Testis (tissue), 3 donors: ENCODE data around the gene PSMD1. TPM values are rescaled to one million over a fixed set of nuclear protein-coding genes. Genes with fewer than 3 reads are reported as not detected.
"Not testable (repeated sequence)": the region's sequence is repeated elsewhere in the genome, so short reads cannot be mapped to it uniquely, and the experiment has no call there.

Experiments
- DNase-seq: peaks from one replicate; pipeline ENCODE4 v3.0.0-alpha.2; 2019
- H3K27ac ChIP-seq, 2 donors: fragments of 200-600 bp; sonication (generic); one replicate each; pipeline ENCODE4 v1.5.1; 2019
- H3K27me3 ChIP-seq: fragments of 200-600 bp; sonication (generic); one replicate; pipeline ENCODE4 v1.5.1; 2019
- H3K36me3 ChIP-seq: fragments of 200-600 bp; sonication (generic); one replicate; pipeline ENCODE4 v1.5.1; 2017; ENCODE audit warnings: low read depth; ENCODE audit errors: missing control alignments
- H3K4me1 ChIP-seq: fragments of 200-600 bp; sonication (generic); one replicate; pipeline ENCODE4 v1.5.1; 2019
- H3K4me3 ChIP-seq, 2 donors: fragments of 200-600 bp; sonication (generic); one replicate each; pipeline ENCODE4 v1.5.1; 2017 to 2019
- H3K9me3 ChIP-seq: fragments of 200-600 bp; sonication (generic); one replicate; pipeline ENCODE4 v1.5.1; 2017
- POLR2A ChIP-seq: fragments of 450-650 bp; IDR thresholded peaks from one replicate; pipeline ENCODE4 v1.6.1; 2017; ENCODE audit warnings: antibody characterized with exemption, mild to moderate bottlenecking, moderate library complexity
- WGBS, 2 donors: methylation state at CpG; one replicate each; pipeline ENCODE4 v1.1.5; 2018; 5-methylcytosine and 5-hydroxymethylcytosine counted together
- intact Hi-C: fragments of 100-400 bp; cut with DNase I; formaldehyde crosslinking; loops from one replicate; pipeline ENCODE4 v1.15.1; 2023; ENCODE audit warnings: low total_unique reads
- polyA plus RNA-seq: library from polyadenylated mRNA; stranded (reverse); fragments of 350-450 nt; fragmentation: Illumina TruSeq; extraction: RNeasy Lipid Tissue Mini Kit (QIAGEN cat#74804); gene quantifications from one replicate; pipeline ENCODE4 v1.2.3, GENCODE V29; 2014; ENCODE audit warnings: low read depth, low replicate concordance; ENCODE audit not compliant: insufficient read depth
- total RNA-seq, 2 donors: library from RNA; depleted of rRNA; stranded (reverse); fragments of >200 nt; gene quantifications; one replicate each; pipeline ENCODE4 v1.2.3, GENCODE V29; 2016
- TF ChIP-seq, protein P1 (sequence below), 3 experiments: fragments of 450-650 bp in 2 of 3; fragments of 200-600 bp in 1 of 3; sonication (generic) in 1 of 3; IDR thresholded peaks; one replicate each; pipeline ENCODE4 v1.5.1; 2016 to 2019; ENCODE audit warnings: antibody characterized with exemption in 3 of 3, mild to moderate bottlenecking in 2 of 3, moderate library complexity in 1 of 3

The PSMD1 gene
- total and polyA plus RNA-seq, 3 donors from 2014 or later = 60.8 to 69.6 (median 66.8) TPM

DNA sequence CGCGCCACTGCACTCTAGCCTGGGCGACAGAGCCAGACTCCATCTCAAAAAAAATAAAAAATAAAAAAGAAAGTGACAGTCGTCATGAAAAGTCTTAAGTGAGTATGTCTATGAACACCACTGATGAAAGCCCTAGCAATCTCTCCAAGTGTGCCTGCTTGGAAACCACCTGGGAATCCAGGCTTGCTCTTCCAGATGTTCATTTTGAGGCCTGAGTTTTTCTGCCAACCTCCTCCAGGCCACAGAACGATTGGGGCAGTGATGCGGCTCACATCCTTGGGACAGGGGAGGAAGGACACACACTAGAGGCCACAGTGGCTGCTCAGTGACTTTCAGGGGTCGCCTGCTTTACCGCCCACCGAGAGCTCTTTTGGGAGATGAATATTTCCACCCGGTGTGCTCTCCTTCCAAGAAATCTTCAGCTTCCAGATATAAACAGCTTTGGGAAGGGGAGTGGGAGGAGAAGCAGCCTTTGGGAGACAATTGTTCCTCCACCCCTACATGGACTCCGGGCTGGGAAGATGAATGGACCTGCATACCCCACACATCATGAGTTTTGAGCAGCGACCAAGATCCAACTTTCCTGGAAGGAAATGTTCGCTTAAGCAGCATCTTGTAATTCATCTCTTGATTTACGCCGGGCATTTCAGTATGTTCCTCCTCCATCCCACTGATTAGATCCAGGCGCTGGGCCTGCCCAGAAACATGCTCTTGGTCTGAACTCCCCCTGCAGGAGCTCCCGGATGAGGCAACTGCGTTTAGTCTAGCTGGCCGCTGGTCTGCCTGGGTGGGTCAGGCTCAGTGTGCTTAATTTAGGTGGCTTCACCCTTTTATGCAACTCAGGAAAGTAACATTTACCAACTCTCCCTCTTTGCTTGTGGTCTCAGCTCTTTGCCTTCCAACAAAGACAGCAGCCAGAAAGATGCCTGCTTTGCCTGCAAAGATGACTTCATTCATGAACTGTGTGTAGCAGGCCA is 135.5 kb downstream of the PSMD1 start:
- WGBS, 2 donors = 50 to 53% methylated on average over 19 of the region's 19 CpGs
- Histone ChIP-seq H3K36me3 (no peaks in the 10 kb centered on the region), H3K27me3 (no peaks in the 10 kb centered on the region), H3K9me3 (no peaks in the 10 kb centered on the region), H3K4me1 (peaks cover 31% of the 10 kb centered on the region), H3K4me3 (no peak overlapping the region), H3K27ac (peak overlapping the region; percentile 91 to 92)
- DNase-seq = peak; percentile 88
- TF ChIP-seq, protein P1, sequence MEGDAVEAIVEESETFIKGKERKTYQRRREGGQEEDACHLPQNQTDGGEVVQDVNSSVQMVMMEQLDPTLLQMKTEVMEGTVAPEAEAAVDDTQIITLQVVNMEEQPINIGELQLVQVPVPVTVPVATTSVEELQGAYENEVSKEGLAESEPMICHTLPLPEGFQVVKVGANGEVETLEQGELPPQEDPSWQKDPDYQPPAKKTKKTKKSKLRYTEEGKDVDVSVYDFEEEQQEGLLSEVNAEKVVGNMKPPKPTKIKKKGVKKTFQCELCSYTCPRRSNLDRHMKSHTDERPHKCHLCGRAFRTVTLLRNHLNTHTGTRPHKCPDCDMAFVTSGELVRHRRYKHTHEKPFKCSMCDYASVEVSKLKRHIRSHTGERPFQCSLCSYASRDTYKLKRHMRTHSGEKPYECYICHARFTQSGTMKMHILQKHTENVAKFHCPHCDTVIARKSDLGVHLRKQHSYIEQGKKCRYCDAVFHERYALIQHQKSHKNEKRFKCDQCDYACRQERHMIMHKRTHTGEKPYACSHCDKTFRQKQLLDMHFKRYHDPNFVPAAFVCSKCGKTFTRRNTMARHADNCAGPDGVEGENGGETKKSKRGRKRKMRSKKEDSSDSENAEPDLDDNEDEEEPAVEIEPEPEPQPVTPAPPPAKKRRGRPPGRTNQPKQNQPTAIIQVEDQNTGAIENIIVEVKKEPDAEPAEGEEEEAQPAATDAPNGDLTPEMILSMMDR (IDR thresholded peaks at IDR 0.05) = peak; percentile 55 to 67 (median 64)
- no peak for TF ChIP-seq POLR2A
- intact Hi-C loops = loop anchor here (10.0 kb wide), 1 partner anchor 77 kb away; no protein-coding TSS in a partner anchor

GRCh38 chr2:231193216-231193615 is 136.5 kb downstream of the PSMD1 start:
- no peaks in the 10 kb centered on the region for H3K9me3 ChIP-seq
- no peak for DNase-seq
- no peak overlapping the region for H3K27ac ChIP-seq
- no peaks in the 10 kb centered on the region for H3K27me3 ChIP-seq
- WGBS, 2 donors = 68 to 79% methylated on average over 3 of the region's 3 CpGs
- no peak overlapping the region for H3K4me3 ChIP-seq
- peaks cover 36% of the 10 kb centered on the region for H3K4me1 ChIP-seq
- intact Hi-C loops = loop anchor here (10.0 kb wide), 1 partner anchor 78 kb away; no protein-coding TSS in a partner anchor
- TF ChIP-seq POLR2A = no peak
- TF ChIP-seq, protein P1 (IDR thresholded peaks at IDR 0.05) = no peak
- H3K36me3 ChIP-seq = no peaks in the 10 kb centered on the region

DNA sequence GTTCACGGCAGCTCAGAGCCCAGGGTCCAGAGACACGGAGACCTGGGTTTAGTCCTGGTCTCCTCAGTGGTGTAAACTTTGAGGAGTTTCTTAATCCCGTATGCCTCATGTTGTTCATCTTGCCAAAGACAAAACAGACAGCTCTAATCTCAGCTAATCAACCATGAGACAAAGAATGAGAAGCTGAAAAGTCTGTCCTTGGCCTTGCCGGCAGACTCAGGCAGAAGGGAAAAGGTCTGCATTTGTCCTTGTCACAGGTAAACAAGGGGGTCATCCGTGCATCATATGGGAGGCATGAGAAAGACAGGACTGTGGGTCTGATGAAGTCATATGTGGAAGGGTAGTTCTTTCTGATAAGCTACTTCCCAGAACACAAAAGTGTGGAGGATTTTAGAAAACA is 139.9 kb downstream of the PSMD1 start:
- intact Hi-C loops = loop anchor here (10.0 kb wide), 1 partner anchor 82 kb away; no protein-coding TSS in a partner anchor

GRCh38 chr2:231197196-231197595 is 140.5 kb downstream of the PSMD1 start:
- intact Hi-C loops = loop anchor here (10.0 kb wide), 1 partner anchor 82 kb away; no protein-coding TSS in a partner anchor
- 79 to 82% methylated on average over 7 of the region's 7 CpGs for WGBS, 2 donors

More for the DNA sequence above, 139.9 kb downstream of the PSMD1 start:
- H3K4me1 ChIP-seq = peaks cover 16% of the 10 kb centered on the region
- 83 to 90% methylated on average over 4 to 5 of the region's 5 CpGs for WGBS, 2 donors
- H3K36me3 ChIP-seq = no peaks in the 10 kb centered on the region
- H3K27me3 ChIP-seq = no peaks in the 10 kb centered on the region
- H3K9me3 ChIP-seq = no peaks in the 10 kb centered on the region
- no peak overlapping the region for H3K27ac ChIP-seq
- DNase-seq = no peak
- H3K4me3 ChIP-seq = no peak overlapping the region
- TF ChIP-seq POLR2A = no peak
- TF ChIP-seq, protein P1 (IDR thresholded peaks at IDR 0.05) = no peak

GRCh38 chr2:231197706-231198290 is 141.1 kb downstream of the PSMD1 start:
- TF ChIP-seq, protein P1 (IDR thresholded peaks at IDR 0.05) = no peak
- no peak for TF ChIP-seq POLR2A
- peak overlapping the region; percentile 86 to 87 for H3K4me3 ChIP-seq
- no peaks in the 10 kb centered on the region for H3K36me3 ChIP-seq
- DNase-seq = no peak
- H3K9me3 ChIP-seq = no peaks in the 10 kb centered on the region
- no peaks in the 10 kb centered on the region for H3K27me3 ChIP-seq
- H3K27ac ChIP-seq = peak overlapping the region; percentile 32 to 52
- intact Hi-C loops = loop anchor here (10.0 kb wide), 1 partner anchor 83 kb away; no protein-coding TSS in a partner anchor
- WGBS, 2 donors = 7 to 9% methylated on average over 11 of the region's 11 CpGs
- H3K4me1 ChIP-seq = peaks cover 5% of the 10 kb centered on the region

More at GRCh38 chr2:231197196-231197595, 140.5 kb downstream of the PSMD1 start:
- not testable (repeated sequence) for H3K27ac ChIP-seq, H3K27me3 ChIP-seq, H3K9me3 ChIP-seq, H3K4me3 ChIP-seq, DNase-seq, H3K36me3 ChIP-seq
- peaks cover 11% of the 10 kb centered on the region for H3K4me1 ChIP-seq
